Measurements from ENCODE around the gene PCNX4.

DNA sequence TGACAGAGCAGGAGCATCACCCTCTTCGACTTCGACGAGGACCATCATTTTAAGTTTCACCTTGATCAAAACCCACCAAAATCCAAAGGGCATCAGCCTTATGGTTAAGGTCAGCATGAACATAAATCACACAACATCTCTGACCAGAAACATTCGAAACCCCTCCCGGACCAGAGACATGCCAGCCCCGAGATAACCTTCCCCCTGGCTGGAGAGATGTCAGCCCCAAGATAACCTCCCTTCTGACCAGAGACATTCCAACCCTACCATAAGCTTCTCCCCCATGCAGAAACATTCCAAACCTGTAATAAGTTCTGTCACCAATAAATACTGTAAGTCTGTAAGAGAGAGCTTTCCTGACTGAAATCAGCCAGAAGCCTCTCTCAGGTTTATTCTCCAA, 6.3 kb downstream of the PCNX4 start:
- TF ChIP-seq POLR2A (IDR thresholded peaks at IDR 0.05): no peak
- TF ChIP-seq, protein P1, sequence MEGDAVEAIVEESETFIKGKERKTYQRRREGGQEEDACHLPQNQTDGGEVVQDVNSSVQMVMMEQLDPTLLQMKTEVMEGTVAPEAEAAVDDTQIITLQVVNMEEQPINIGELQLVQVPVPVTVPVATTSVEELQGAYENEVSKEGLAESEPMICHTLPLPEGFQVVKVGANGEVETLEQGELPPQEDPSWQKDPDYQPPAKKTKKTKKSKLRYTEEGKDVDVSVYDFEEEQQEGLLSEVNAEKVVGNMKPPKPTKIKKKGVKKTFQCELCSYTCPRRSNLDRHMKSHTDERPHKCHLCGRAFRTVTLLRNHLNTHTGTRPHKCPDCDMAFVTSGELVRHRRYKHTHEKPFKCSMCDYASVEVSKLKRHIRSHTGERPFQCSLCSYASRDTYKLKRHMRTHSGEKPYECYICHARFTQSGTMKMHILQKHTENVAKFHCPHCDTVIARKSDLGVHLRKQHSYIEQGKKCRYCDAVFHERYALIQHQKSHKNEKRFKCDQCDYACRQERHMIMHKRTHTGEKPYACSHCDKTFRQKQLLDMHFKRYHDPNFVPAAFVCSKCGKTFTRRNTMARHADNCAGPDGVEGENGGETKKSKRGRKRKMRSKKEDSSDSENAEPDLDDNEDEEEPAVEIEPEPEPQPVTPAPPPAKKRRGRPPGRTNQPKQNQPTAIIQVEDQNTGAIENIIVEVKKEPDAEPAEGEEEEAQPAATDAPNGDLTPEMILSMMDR (IDR thresholded peaks at IDR 0.05): no peak
